Fibroblast of lung (primary cell): ENCODE data around the gene MRPS31. TPM values are rescaled to one million over a fixed set of nuclear protein-coding genes. Genes with fewer than 3 reads are reported as not detected.

Experiments used
- DNase-seq, 2 donors: peaks; one replicate each; pipeline versions ENCODE4 v3.0.0 to v3.0.0-alpha.2; 2010; ENCODE audit warnings: low read depth in 2 of 2
- H2AFZ ChIP-seq: 2 replicates; pipeline ENCODE4 v1.5.1; 2012; ENCODE audit warnings: low read length, control low read depth, inconsistent platforms
- H3K27ac ChIP-seq: 2 replicates; pipeline ENCODE4 v1.5.1; 2011; ENCODE audit warnings: low read length, control low read depth; ENCODE audit not compliant: insufficient read depth
- H3K27me3 ChIP-seq: 2 replicates; pipeline ENCODE4 v1.5.1; 2011; ENCODE audit warnings: mild to moderate bottlenecking, low read length; ENCODE audit not compliant: control insufficient read depth, insufficient read depth
- H3K36me3 ChIP-seq: 2 replicates; pipeline ENCODE4 v1.5.1; 2011; ENCODE audit warnings: low read length; ENCODE audit not compliant: control insufficient read depth, insufficient read depth
- H3K4me1 ChIP-seq: 2 replicates; pipeline ENCODE4 v1.5.1; 2011; ENCODE audit warnings: low read length; ENCODE audit not compliant: control insufficient read depth, insufficient read depth; ENCODE audit errors: extremely low read depth
- H3K4me2 ChIP-seq: 2 replicates; pipeline ENCODE4 v1.5.1; 2011; ENCODE audit warnings: low read length, control low read depth; ENCODE audit not compliant: insufficient read depth; ENCODE audit errors: extremely low read depth
- H3K4me3 ChIP-seq, 4 experiments: fragments of 200-600 bp in 1 of 4; sonication (generic) in 1 of 4; replicated peaks in 1 of 4; 2 replicates each; pipeline ENCODE4 v1.5.1; 2011 to 2016; ENCODE audit warnings: low read length in 4 of 4, low read depth in 3 of 4, mild to moderate bottlenecking in 3 of 4, control low read depth in 2 of 4, inconsistent platforms in 1 of 4, mixed read lengths in 1 of 4; ENCODE audit not compliant: insufficient read depth in 1 of 4; ENCODE audit errors: control extremely low read depth in 1 of 4
- H3K79me2 ChIP-seq: 2 replicates; pipeline ENCODE4 v1.5.1; 2012; ENCODE audit warnings: mild to moderate bottlenecking, low read length, inconsistent platforms; ENCODE audit not compliant: control insufficient read depth, insufficient read depth
- H3K9ac ChIP-seq: 2 replicates; pipeline ENCODE4 v1.5.1; 2011; ENCODE audit warnings: mild to moderate bottlenecking, low read length, control low read depth; ENCODE audit not compliant: insufficient read depth
- H3K9me3 ChIP-seq: 2 replicates; pipeline ENCODE4 v1.5.1; 2012; ENCODE audit warnings: low read depth, low read length; ENCODE audit not compliant: control insufficient read depth, insufficient read depth
- H4K20me1 ChIP-seq: 2 replicates; pipeline ENCODE4 v1.5.1; 2011; ENCODE audit warnings: low read length; ENCODE audit not compliant: control insufficient read depth, insufficient read depth; ENCODE audit errors: extremely low read depth
- CTCF ChIP-seq, 2 donors: IDR thresholded peaks in 1 of 2; conservative IDR thresholded peaks in 1 of 2; 1 replicate in 1 of 2; 2 replicates in 1 of 2; pipeline ENCODE4 v1.5.1; 2011 to 2012; ENCODE audit warnings: low read length in 2 of 2, control low read depth in 1 of 2, inconsistent platforms in 1 of 2, low read depth in 1 of 2, mild to moderate bottlenecking in 1 of 2
- EZH2 ChIP-seq: IDR thresholded peaks from 2 replicates; pipeline ENCODE4 v1.5.1; 2012; ENCODE audit warnings: low read length, control low read depth, mild to moderate bottlenecking; ENCODE audit errors: missing control alignments
- polyA plus RNA-seq, 2 donors: library from polyadenylated mRNA; depleted of rRNA in 1 of 2; stranded (reverse) in 1 of 2; unstranded in 1 of 2; fragments of >200 nt; gene quantifications; 2 replicates each; pipeline ENCODE4 v1.2.1, GENCODE V29; 2011 to 2012; ENCODE audit warnings: missing spikeins in 1 of 2
- total RNA-seq: library from RNA; depleted of rRNA; stranded (reverse); fragments of >200 nt; gene quantifications from 2 replicates; pipeline ENCODE4 v1.2.1, GENCODE V29; 2014

MRPS31 gene
- total and polyA plus RNA-seq, 2 donors (not counting 1 experiment from before 2014, with no cell fraction given): 14.2 to 16.0 TPM

GRCh38 chr13:40803316-40803715 lies 32.3 kb upstream of the MRPS31 start:
- Histone ChIP-seq H3K36me3 (peaks cover 3% of the 10 kb centered on the region), H3K9ac (no peak overlapping the region), H3K9me3 (no peaks in the 10 kb centered on the region), H3K4me1 (no peaks in the 10 kb centered on the region), H3K27ac (no peak overlapping the region), H4K20me1 (no peaks in the 10 kb centered on the region), H3K4me2 (no peak overlapping the region), H2AFZ (no peak overlapping the region), H3K27me3 (no peaks in the 10 kb centered on the region), H3K4me3 (no peak overlapping the region), H3K79me2 (no peaks in the 10 kb centered on the region)
- TF ChIP-seq EZH2 (no peak), CTCF (conservative IDR thresholded peaks at IDR 0.05 in 1 of 2, IDR thresholded peaks at IDR 0.05 in 1 of 2; ENCODE audit: low read depth in 1 of 2, low read length in 2 of 2) (no peak)
- DNase-seq: no peak

GRCh38 chr13:40801255-40802217 lies 30.5 kb upstream of the MRPS31 start:
- Histone ChIP-seq H2AFZ (no peak overlapping the region), H3K4me1 (no peaks in the 10 kb centered on the region), H3K4me3 (no peak overlapping the region), H3K36me3 (peaks cover 3% of the 10 kb centered on the region), H3K4me2 (no peak overlapping the region), H3K79me2 (no peaks in the 10 kb centered on the region), H3K27me3 (no peaks in the 10 kb centered on the region), H3K9me3 (no peaks in the 10 kb centered on the region), H3K9ac (no peak overlapping the region), H3K27ac (no peak overlapping the region), H4K20me1 (no peaks in the 10 kb centered on the region)
- TF ChIP-seq EZH2 (no peak), CTCF (conservative IDR thresholded peaks at IDR 0.05 in 1 of 2, IDR thresholded peaks at IDR 0.05 in 1 of 2; ENCODE audit: low read depth in 1 of 2, low read length in 2 of 2) (no peak)
- no peak for DNase-seq

- H3K27ac ChIP-seq: no peak overlapping the region
- no peak overlapping the region for H3K9ac ChIP-seq
- no peaks in the 10 kb centered on the region for H3K79me2 ChIP-seq
- H3K36me3 ChIP-seq: peaks cover 3% of the 10 kb centered on the region
- H3K27me3 ChIP-seq: no peaks in the 10 kb centered on the region
- no peak overlapping the region for H3K4me3 ChIP-seq
- no peaks in the 10 kb centered on the region for H3K9me3 ChIP-seq
- no peak overlapping the region for H2AFZ ChIP-seq
- H4K20me1 ChIP-seq: no peaks in the 10 kb centered on the region
- DNase-seq: no peak
- TF ChIP-seq CTCF (conservative IDR thresholded peaks at IDR 0.05 in 1 of 2, IDR thresholded peaks at IDR 0.05 in 1 of 2; ENCODE audit: low read depth in 1 of 2, low read length in 2 of 2) (no peak), EZH2 (no peak)
- H3K4me1 ChIP-seq: no peaks in the 10 kb centered on the region
- no peak overlapping the region for H3K4me2 ChIP-seq
Measured at GRCh38 chr13:40800559-40800958, 29.6 kb upstream of the MRPS31 start.
